Body of pancreas (tissue), 4 donors: Measurements from ENCODE around the gene PRUNE2. TPM values are rescaled to one million over a fixed set of nuclear protein-coding genes. Genes with fewer than 3 reads are reported as not detected.

Source experiments
- ATAC-seq: fragments of 150-250 bp; one replicate; pipeline ENCODE4 v1.9.1; 2016
- DNase-seq, 4 donors: peaks; one replicate each; pipeline ENCODE4 v3.0.0-alpha.2; 2019
- H3K27ac ChIP-seq, 4 donors: fragments of 200-600 bp; sonication (generic); 1 replicate in 3 of 4; 2 replicates in 1 of 4; pipeline versions ENCODE4 v1.5.1 to v1.6.1; 2016 to 2019; ENCODE audit warnings: mild to moderate bottlenecking in 1 of 4, mixed read lengths in 1 of 4, moderate library complexity in 1 of 4
- H3K27me3 ChIP-seq, 2 donors: fragments of 200-600 bp; sonication (generic); one replicate each; pipeline ENCODE4 v1.6.0; 2016; ENCODE audit warnings: mild to moderate bottlenecking in 1 of 2
- H3K36me3 ChIP-seq, 2 donors: fragments of 200-600 bp; sonication (generic); replicated peaks in 1 of 2; 2 replicates each; pipeline ENCODE4 v1.5.1; 2016; ENCODE audit warnings: low read depth in 2 of 2; ENCODE audit not compliant: insufficient read depth in 1 of 2
- H3K4me1 ChIP-seq: fragments of 200-600 bp; sonication (generic); one replicate; pipeline ENCODE4 v1.6.0; 2016
- H3K4me3 ChIP-seq, 2 donors: fragments of 200-600 bp; sonication (generic); 1 replicate in 1 of 2; 2 replicates in 1 of 2; pipeline ENCODE4 v1.5.1; 2016 to 2019
- H3K9me3 ChIP-seq, 3 donors: fragments of 200-600 bp; sonication (generic); 1 replicate in 2 of 3; 2 replicates in 1 of 3; pipeline ENCODE4 v1.5.1; 2016
- CTCF ChIP-seq, 7 experiments: fragments of 450-650 bp in 4 of 7; fragments of 200-600 bp in 3 of 7; sonication (generic) in 3 of 7; IDR thresholded peaks; one replicate each; pipeline ENCODE4 v1.5.1; 2016 to 2019; ENCODE audit warnings: antibody characterized with exemption in 7 of 7
- POLR2A ChIP-seq, 3 donors: fragments of 450-650 bp; IDR thresholded peaks; one replicate each; pipeline ENCODE4 v1.6.1; 2016; ENCODE audit warnings: antibody characterized with exemption in 3 of 3, mild to moderate bottlenecking in 2 of 3
- WGBS, 2 donors: methylation state at CpG; one replicate each; pipeline ENCODE4 v1.1.5; 2017; 5-methylcytosine and 5-hydroxymethylcytosine counted together
- intact Hi-C: fragments of 100-400 bp; cut with DNase I; formaldehyde crosslinking; loops from one replicate; pipeline ENCODE4 v1.15.1; 2023
- total RNA-seq, 2 donors: library from RNA; depleted of rRNA; stranded (reverse); fragments of >200 nt; gene quantifications; one replicate each; pipeline ENCODE4 v1.1.0, GENCODE V29; 2016

The PRUNE2 gene
- total RNA-seq, 2 donors from 2014 or later = 3.9 to 15.2 TPM

DNA sequence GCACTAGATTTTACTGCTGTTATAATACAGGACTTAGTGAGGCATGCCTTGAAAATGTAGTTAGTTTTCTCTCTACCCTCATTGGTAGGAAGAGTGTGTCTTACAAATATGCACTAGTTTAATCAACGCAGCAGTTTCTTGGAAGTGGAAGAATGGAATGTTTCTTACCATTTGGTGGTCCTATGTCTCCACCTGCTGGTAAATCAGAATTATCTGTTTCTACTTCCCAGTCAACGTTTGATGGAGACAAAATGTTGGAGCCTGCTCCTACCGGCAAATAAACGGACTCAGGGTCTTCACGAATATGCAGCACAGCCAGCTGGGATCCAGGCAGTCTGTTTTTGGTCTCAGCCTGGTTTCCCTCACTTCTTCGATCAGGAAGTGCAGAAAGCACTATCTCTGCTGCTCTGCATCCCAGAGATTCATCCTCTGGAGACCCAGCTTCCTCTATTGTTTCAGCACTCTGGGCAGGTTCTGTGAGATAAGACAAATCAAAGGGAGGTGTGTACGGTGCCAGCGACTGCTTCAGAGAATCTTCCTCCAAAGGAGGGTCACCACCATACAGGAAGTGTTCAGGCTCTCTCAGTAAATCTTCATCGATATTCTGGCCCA is 201.2 kb downstream of the PRUNE2 start:
- DNase-seq = peak in 1 of 4 donors; percentile 32
- no peak for TF ChIP-seq POLR2A (IDR thresholded peaks at IDR 0.05)
- peak in 6 of 7 experiments; percentile 50 to 87 (median 78) for TF ChIP-seq CTCF (IDR thresholded peaks at IDR 0.05)
- intact Hi-C loops = loop anchor here (5.0 kb wide), 1 partner anchor 252 kb away; no protein-coding TSS in a partner anchor
- Histone ChIP-seq H3K27me3 (no peaks in the 10 kb centered on the region), H3K4me1 (no peaks in the 10 kb centered on the region), H3K27ac (no peak overlapping the region), H3K9me3 (no peaks in the 10 kb centered on the region), H3K4me3 (no peak overlapping the region), H3K36me3 (no peaks in the 10 kb centered on the region)
- peak; percentile 60 for ATAC-seq
- WGBS, 2 donors = 6 to 10% methylated on average over 9 of the region's 9 CpGs

- Histone ChIP-seq H3K27ac (no peak overlapping the region), H3K36me3 (no peaks in the 10 kb centered on the region), H3K27me3 (no peaks in the 10 kb centered on the region), H3K4me1 (no peaks in the 10 kb centered on the region), H3K4me3 (no peak overlapping the region), H3K9me3 (no peaks in the 10 kb centered on the region)
- no peak for ATAC-seq
- no peak for TF ChIP-seq CTCF (IDR thresholded peaks at IDR 0.05)
- no peak for TF ChIP-seq POLR2A (IDR thresholded peaks at IDR 0.05)
- DNase-seq = no peak
- intact Hi-C loops = no loop called here
- 54 to 59% methylated on average over 7 of the region's 7 CpGs for WGBS, 2 donors
Measured at GRCh38 chr9:76703270-76703669, 202.6 kb downstream of the PRUNE2 start.

DNA sequence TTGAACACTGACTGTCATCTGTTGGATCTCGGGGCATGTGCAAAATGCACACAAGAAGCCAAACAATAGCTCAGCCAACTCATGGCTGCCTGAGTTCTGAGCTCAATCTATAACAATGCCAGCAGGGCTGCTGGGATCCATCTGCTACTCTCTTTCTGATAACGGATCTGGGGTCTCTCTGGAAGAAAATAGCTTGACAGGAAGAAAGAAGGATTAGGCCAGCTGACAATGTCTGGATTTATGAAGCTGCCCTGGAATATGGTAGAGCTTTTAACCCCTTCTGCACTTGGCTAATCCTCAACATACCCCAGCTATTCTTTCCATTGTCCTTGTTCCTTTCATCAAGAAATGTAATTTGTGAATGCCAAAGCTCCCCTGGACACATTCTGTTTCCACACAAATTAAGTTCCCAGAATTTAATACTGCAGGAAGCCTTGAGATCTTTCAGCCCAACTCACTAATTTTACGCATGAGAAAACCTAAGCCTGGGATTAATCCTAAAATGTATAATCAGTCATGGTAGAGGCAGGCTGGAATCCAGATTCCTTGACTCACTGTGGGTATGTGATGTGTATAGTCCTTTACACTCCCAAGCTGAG is 204.4 kb downstream of the PRUNE2 start:
- ATAC-seq = no peak
- Histone ChIP-seq H3K4me3 (no peak overlapping the region), H3K4me1 (no peaks in the 10 kb centered on the region), H3K36me3 (no peaks in the 10 kb centered on the region), H3K9me3 (no peaks in the 10 kb centered on the region), H3K27me3 (no peaks in the 10 kb centered on the region), H3K27ac (no peak overlapping the region)
- DNase-seq = no peak
- 53 to 68% methylated on average over 3 of the region's 3 CpGs for WGBS, 2 donors
- no peak for TF ChIP-seq CTCF (IDR thresholded peaks at IDR 0.05)
- TF ChIP-seq POLR2A (IDR thresholded peaks at IDR 0.05) = no peak
- intact Hi-C loops = no loop called here

- DNase-seq (no peak), ATAC-seq (no peak)
- intact Hi-C loops = no loop called here
- no peak overlapping the region for H3K27ac ChIP-seq
- H3K4me3 ChIP-seq = no peak overlapping the region
- TF ChIP-seq CTCF (IDR thresholded peaks at IDR 0.05) = no peak
- no peak for TF ChIP-seq POLR2A (IDR thresholded peaks at IDR 0.05)
- no peaks in the 10 kb centered on the region for H3K27me3 ChIP-seq
- WGBS, 2 donors = 85 to 87% methylated on average over 4 of the region's 4 CpGs
- H3K4me1 ChIP-seq = no peaks in the 10 kb centered on the region
- H3K36me3 ChIP-seq = no peaks in the 10 kb centered on the region
- H3K9me3 ChIP-seq = no peaks in the 10 kb centered on the region
Measured at GRCh38 chr9:76700916-76701315, 205.0 kb downstream of the PRUNE2 start.

GRCh38 chr9:76699971-76700370 is 205.9 kb downstream of the PRUNE2 start:
- H3K27ac ChIP-seq = no peak overlapping the region
- H3K4me3 ChIP-seq = no peak overlapping the region
- no peaks in the 10 kb centered on the region for H3K9me3 ChIP-seq
- intact Hi-C loops = no loop called here
- no peak for TF ChIP-seq POLR2A (IDR thresholded peaks at IDR 0.05)
- no peaks in the 10 kb centered on the region for H3K36me3 ChIP-seq
- no peaks in the 10 kb centered on the region for H3K27me3 ChIP-seq
- no peaks in the 10 kb centered on the region for H3K4me1 ChIP-seq
- DNase-seq = no peak
- ATAC-seq = no peak
